SK-N-SH treated with all-trans-retinoic acid at 6 μM for 48 hours (cell line): ENCODE data around the gene TNFRSF1B.
"Not testable (repeated sequence)": the region's sequence is repeated elsewhere in the genome, so short reads cannot be mapped to it uniquely, and the experiment has no call there.

Source experiments
- ATAC-seq: fragments of 200-7000 bp; cut with Tn5 transposase; 3 replicates; pipeline ENCODE4 v1.9.1; 2020; ENCODE audit warnings: mild to moderate bottlenecking, moderate library complexity
- BACH2 ChIP-seq: fragments of 250-450 bp; sonication (Bioruptor Pico); IDR thresholded peaks from 2 replicates; pipeline ENCODE4 v1.9.0; 2021; ENCODE audit warnings: mild to moderate bottlenecking, borderline replicate concordance
- CSDC2 ChIP-seq: fragments of 250-450 bp; sonication (Bioruptor Pico); IDR thresholded peaks from 2 replicates; pipeline ENCODE4 v1.5.0; 2020; ENCODE audit warnings: mild to moderate bottlenecking, moderate library complexity
- ESRRG ChIP-seq: fragments of 250-450 bp; sonication (Bioruptor Pico); IDR thresholded peaks from 2 replicates; pipeline ENCODE4 v1.6.1; 2021; ENCODE audit warnings: mild to moderate bottlenecking
- GLIS3 ChIP-seq: fragments of 250-450 bp; sonication (Bioruptor Pico); IDR thresholded peaks from 2 replicates; pipeline ENCODE4 v1.5.0; 2020; ENCODE audit warnings: mild to moderate bottlenecking, moderate library complexity
- ISL1 ChIP-seq: fragments of 250-450 bp; sonication (Bioruptor Pico); IDR thresholded peaks from 2 replicates; pipeline ENCODE4 v2.1.2; 2022; ENCODE audit warnings: mild to moderate bottlenecking, moderate library complexity
- OSR1 ChIP-seq: fragments of 250-450 bp; sonication (Bioruptor Pico); IDR thresholded peaks from 2 replicates; pipeline ENCODE4 v1.8.0; 2022; ENCODE audit warnings: moderate library complexity, mild to moderate bottlenecking, inconsistent platforms
- PATZ1 ChIP-seq: fragments of 250-450 bp; sonication (Bioruptor Pico); IDR thresholded peaks from 2 replicates; pipeline ENCODE4 v1.8.0; 2020; ENCODE audit warnings: mild to moderate bottlenecking, moderate library complexity, borderline replicate concordance
- RARB ChIP-seq: fragments of 250-450 bp; sonication (Bioruptor Pico); IDR thresholded peaks from 2 replicates; pipeline ENCODE4 v1.8.0; 2021; ENCODE audit warnings: mild to moderate bottlenecking, moderate library complexity
- SNAI2 ChIP-seq: fragments of 250-450 bp; sonication (Bioruptor Pico); IDR thresholded peaks from 2 replicates; pipeline ENCODE4 v1.5.0; 2020; ENCODE audit warnings: mild to moderate bottlenecking, moderate library complexity
- TCF4 ChIP-seq: fragments of 250-450 bp; sonication (Bioruptor Pico); IDR thresholded peaks from 2 replicates; pipeline ENCODE4 v1.8.0; 2021; ENCODE audit warnings: mild to moderate bottlenecking, moderate library complexity, borderline replicate concordance
- TOX ChIP-seq: fragments of 250-450 bp; sonication (Bioruptor Pico); IDR thresholded peaks from 2 replicates; pipeline ENCODE4 v1.8.0; 2021; ENCODE audit warnings: mild to moderate bottlenecking, moderate library complexity, borderline replicate concordance
- ZC3H10 ChIP-seq: fragments of 250-450 bp; sonication (Bioruptor Pico); IDR thresholded peaks from 2 replicates; pipeline ENCODE4 v1.5.1; 2021; ENCODE audit warnings: mild to moderate bottlenecking, moderate library complexity
- ZFP3 ChIP-seq: fragments of 250-450 bp; sonication (Bioruptor Pico); IDR thresholded peaks from 2 replicates; pipeline ENCODE4 v1.5.0; 2020; ENCODE audit warnings: mild to moderate bottlenecking, moderate library complexity
- ZFP30 ChIP-seq: fragments of 450-650 bp; formaldehyde crosslinking; IDR thresholded peaks from 2 replicates; pipeline ENCODE4 v1.5.0; 2022; ENCODE audit warnings: mild to moderate bottlenecking, moderate library complexity
- ZNF565 ChIP-seq: fragments of 450-650 bp; formaldehyde crosslinking; conservative IDR thresholded peaks from 2 replicates; pipeline ENCODE4 v1.5.0; 2020; ENCODE audit warnings: low read depth, mild to moderate bottlenecking, moderate library complexity
- ZNF70 ChIP-seq: fragments of 450-650 bp; formaldehyde crosslinking; IDR thresholded peaks from 2 replicates; pipeline ENCODE4 v1.5.0; 2020; ENCODE audit warnings: mild to moderate bottlenecking, moderate library complexity
- ZNF8 ChIP-seq: fragments of 450-650 bp; formaldehyde crosslinking; IDR thresholded peaks from 2 replicates; pipeline ENCODE4 v1.5.0; 2020; ENCODE audit warnings: mild to moderate bottlenecking, moderate library complexity
- TF ChIP-seq, protein P1 (sequence below): fragments of 250-450 bp; sonication (Bioruptor Pico); IDR thresholded peaks from 2 replicates; pipeline ENCODE4 v1.5.1; 2021; ENCODE audit warnings: mild to moderate bottlenecking, moderate library complexity
- TF ChIP-seq, protein P2 (sequence below): fragments of 250-450 bp; sonication (Bioruptor Pico); IDR thresholded peaks from 2 replicates; pipeline ENCODE4 v1.8.0; 2021; ENCODE audit warnings: low read depth, mild to moderate bottlenecking, moderate library complexity, borderline replicate concordance
- TF ChIP-seq, protein P3 (sequence below): fragments of 250-450 bp; sonication (Bioruptor Pico); IDR thresholded peaks from 2 replicates; pipeline ENCODE4 v1.5.0; 2020; ENCODE audit warnings: mild to moderate bottlenecking, moderate library complexity

Gene TNFRSF1B

DNA sequence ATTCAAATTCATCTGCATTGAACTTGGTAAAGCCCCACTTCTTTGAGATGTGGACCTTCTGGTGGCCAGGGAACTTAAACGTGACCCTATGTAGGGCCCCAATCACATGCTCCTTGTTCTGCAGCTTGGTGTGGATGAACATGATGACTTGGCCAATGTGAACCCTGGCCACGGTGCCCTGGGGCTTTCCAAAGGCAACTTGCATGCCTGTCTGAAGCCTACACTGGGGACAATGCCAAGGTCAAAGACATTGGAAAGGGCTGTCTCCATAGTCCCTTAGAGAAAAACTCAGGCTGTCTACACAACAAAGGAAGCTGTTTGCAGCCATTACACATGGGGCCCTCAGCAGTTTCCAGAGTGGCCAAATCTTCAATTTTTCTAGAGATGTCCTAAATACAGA, 54.1 kb downstream of the TNFRSF1B start:
- TF ChIP-seq SNAI2: no peak
- TF ChIP-seq CSDC2: no peak
- no peak for ATAC-seq

DNA sequence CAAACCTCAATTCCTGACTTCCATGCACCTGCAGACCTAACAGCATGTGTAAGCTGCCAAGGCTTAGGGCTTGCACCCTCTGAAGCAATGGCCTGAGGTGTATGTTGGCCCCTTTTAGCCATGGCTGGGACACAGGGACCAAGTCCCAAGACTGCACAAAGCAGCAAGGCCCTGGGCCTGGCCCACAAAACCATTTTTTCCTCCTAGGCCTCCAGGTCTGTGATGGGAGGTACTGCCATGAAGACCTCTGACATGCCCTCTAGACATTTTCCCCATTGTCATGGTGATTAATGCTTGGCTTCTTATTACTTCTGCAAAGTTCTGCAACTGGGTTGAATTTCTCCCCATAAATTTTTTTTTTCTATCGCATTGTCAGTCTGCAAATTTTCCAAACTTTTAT, 55.9 kb downstream of the TNFRSF1B start:
- not testable (repeated sequence) for ATAC-seq

DNA sequence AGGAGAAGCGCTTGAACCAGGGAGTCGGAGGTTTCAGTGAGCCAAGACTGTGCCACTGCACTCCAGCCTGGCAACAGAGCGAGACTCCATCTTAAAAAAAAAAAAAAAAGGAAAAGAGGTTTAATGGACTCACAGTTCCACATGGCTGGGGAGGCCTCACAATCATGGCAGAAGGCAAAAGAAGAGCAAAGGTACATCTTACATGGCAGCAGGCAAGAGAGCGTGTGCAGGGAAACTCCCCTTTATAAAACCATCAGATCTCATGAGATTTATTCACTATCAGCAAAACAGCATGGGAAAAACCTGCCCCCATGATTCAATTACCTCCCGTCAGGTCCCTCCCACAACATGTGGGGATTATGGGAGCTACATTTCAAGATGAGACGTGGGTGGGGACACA, 57.3 kb downstream of the TNFRSF1B start:
- ATAC-seq: not testable (repeated sequence)

GRCh38 chr1:12228979-12229378, 62.2 kb downstream of the TNFRSF1B start:
- TF ChIP-seq, protein P1, sequence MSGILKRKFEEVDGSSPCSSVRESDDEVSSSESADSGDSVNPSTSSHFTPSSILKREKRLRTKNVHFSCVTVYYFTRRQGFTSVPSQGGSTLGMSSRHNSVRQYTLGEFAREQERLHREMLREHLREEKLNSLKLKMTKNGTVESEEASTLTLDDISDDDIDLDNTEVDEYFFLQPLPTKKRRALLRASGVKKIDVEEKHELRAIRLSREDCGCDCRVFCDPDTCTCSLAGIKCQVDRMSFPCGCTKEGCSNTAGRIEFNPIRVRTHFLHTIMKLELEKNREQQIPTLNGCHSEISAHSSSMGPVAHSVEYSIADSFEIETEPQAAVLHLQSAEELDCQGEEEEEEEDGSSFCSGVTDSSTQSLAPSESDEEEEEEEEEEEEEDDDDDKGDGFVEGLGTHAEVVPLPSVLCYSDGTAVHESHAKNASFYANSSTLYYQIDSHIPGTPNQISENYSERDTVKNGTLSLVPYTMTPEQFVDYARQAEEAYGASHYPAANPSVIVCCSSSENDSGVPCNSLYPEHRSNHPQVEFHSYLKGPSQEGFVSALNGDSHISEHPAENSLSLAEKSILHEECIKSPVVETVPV (CRISPR knock-in tag): no peak
- TF ChIP-seq TOX (CRISPR knock-in tag): no peak
- no peak for TF ChIP-seq ZNF70 (CRISPR knock-in tag)
- no peak for TF ChIP-seq ISL1 (CRISPR knock-in tag)
- no peak for TF ChIP-seq ZFP30 (CRISPR knock-in tag)
- TF ChIP-seq, protein P2, sequence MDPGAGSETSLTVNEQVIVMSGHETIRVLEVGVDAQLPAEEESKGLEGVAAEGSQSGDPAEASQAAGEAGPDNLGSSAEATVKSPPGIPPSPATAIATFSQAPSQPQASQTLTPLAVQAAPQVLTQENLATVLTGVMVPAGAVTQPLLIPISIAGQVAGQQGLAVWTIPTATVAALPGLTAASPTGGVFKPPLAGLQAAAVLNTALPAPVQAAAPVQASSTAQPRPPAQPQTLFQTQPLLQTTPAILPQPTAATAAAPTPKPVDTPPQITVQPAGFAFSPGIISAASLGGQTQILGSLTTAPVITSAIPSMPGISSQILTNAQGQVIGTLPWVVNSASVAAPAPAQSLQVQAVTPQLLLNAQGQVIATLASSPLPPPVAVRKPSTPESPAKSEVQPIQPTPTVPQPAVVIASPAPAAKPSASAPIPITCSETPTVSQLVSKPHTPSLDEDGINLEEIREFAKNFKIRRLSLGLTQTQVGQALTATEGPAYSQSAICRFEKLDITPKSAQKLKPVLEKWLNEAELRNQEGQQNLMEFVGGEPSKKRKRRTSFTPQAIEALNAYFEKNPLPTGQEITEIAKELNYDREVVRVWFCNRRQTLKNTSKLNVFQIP (CRISPR knock-in tag): no peak
- TF ChIP-seq, all 23 proteins: peak for 0
- ATAC-seq: no peak

- ATAC-seq: peak; percentile 28
- TF ChIP-seq CSDC2 (no peak), GLIS3 (CRISPR knock-in tag) (no peak), BACH2 (CRISPR knock-in tag) (no peak), SNAI2 (no peak), ZNF8 (no peak), ZFP3 (CRISPR knock-in tag) (no peak), ZNF565 (CRISPR knock-in tag) (no peak), TOX (CRISPR knock-in tag) (no peak), ESRRG (CRISPR knock-in tag) (no peak), ZFP30 (CRISPR knock-in tag) (no peak), TCF4 (CRISPR knock-in tag) (no peak), PATZ1 (CRISPR knock-in tag) (no peak), RARB (CRISPR knock-in tag) (no peak), OSR1 (no peak), ZC3H10 (CRISPR knock-in tag) (no peak)
- TF ChIP-seq, protein P3, sequence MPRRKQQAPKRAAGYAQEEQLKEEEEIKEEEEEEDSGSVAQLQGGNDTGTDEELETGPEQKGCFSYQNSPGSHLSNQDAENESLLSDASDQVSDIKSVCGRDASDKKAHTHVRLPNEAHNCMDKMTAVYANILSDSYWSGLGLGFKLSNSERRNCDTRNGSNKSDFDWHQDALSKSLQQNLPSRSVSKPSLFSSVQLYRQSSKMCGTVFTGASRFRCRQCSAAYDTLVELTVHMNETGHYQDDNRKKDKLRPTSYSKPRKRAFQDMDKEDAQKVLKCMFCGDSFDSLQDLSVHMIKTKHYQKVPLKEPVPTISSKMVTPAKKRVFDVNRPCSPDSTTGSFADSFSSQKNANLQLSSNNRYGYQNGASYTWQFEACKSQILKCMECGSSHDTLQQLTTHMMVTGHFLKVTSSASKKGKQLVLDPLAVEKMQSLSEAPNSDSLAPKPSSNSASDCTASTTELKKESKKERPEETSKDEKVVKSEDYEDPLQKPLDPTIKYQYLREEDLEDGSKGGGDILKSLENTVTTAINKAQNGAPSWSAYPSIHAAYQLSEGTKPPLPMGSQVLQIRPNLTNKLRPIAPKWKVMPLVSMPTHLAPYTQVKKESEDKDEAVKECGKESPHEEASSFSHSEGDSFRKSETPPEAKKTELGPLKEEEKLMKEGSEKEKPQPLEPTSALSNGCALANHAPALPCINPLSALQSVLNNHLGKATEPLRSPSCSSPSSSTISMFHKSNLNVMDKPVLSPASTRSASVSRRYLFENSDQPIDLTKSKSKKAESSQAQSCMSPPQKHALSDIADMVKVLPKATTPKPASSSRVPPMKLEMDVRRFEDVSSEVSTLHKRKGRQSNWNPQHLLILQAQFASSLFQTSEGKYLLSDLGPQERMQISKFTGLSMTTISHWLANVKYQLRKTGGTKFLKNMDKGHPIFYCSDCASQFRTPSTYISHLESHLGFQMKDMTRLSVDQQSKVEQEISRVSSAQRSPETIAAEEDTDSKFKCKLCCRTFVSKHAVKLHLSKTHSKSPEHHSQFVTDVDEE: no peak
- TF ChIP-seq, protein P2 (CRISPR knock-in tag): no peak
Measured at GRCh38 chr1:12229386-12229834, 62.6 kb downstream of the TNFRSF1B start.
